Adrenal gland (tissue), 12 donors: Measurements from ENCODE around the gene HNF4A. TPM values are rescaled to one million over a fixed set of nuclear protein-coding genes. Genes with fewer than 3 reads are reported as not detected.

Experiments used
- DNase-seq, 7 donors: peaks; one replicate each; pipeline ENCODE4 v3.0.0-alpha.2; 2019 to 2020
- H3K27ac ChIP-seq, 5 donors: fragments of 200-600 bp; sonication (generic) in 4 of 5; 1 replicate in 3 of 5; 2 replicates in 2 of 5; pipeline versions ENCODE4 v1.5.1 to v1.8.0; 2016 to 2020; ENCODE audit warnings: mild to moderate bottlenecking in 1 of 5
- H3K27me3 ChIP-seq: fragments of 200-600 bp; 2 replicates; pipeline ENCODE4 v1.8.0; 2021
- H3K36me3 ChIP-seq, 2 donors: fragments of 200-600 bp; replicated peaks in 1 of 2; 1 replicate in 1 of 2; 2 replicates in 1 of 2; pipeline versions ENCODE4 v1.5.1 to v1.8.0; 2018 to 2022
- H3K4me1 ChIP-seq, 2 donors: fragments of 200-600 bp; replicated peaks in 1 of 2; 1 replicate in 1 of 2; 2 replicates in 1 of 2; pipeline versions ENCODE4 v1.5.1 to v1.8.0; 2018 to 2021
- H3K4me3 ChIP-seq, 4 donors: fragments of 200-600 bp; sonication (generic) in 3 of 4; one replicate each; pipeline ENCODE4 v1.5.1; 2016 to 2018
- H3K9me3 ChIP-seq, 3 donors: fragments of 200-600 bp; sonication (generic) in 1 of 3; replicated peaks in 1 of 3; 1 replicate in 2 of 3; 2 replicates in 1 of 3; pipeline versions ENCODE4 v1.5.1 to v1.8.0; 2016 to 2021
- CTCF ChIP-seq, 6 experiments: fragments of 450-650 bp in 4 of 6; fragments of 200-600 bp in 2 of 6; sonication (generic) in 1 of 6; IDR thresholded peaks; 1 replicate in 5 of 6; 2 replicates in 1 of 6; pipeline versions ENCODE4 v1.5.1 to v1.8.0; 2016 to 2021; ENCODE audit warnings: antibody characterized with exemption in 6 of 6, mild to moderate bottlenecking in 2 of 6, moderate library complexity in 1 of 6
- POLR2A ChIP-seq, 2 donors: fragments of 450-650 bp; IDR thresholded peaks; one replicate each; pipeline ENCODE4 v1.6.1; 2017; ENCODE audit warnings: antibody characterized with exemption in 2 of 2, mild to moderate bottlenecking in 2 of 2, moderate library complexity in 1 of 2
- WGBS, 4 donors: extraction: QIAGEN DNeasy Blood & Tissue Kit in 2 of 4; methylation state at CpG; one replicate each; pipeline versions ENCODE4 v1.1.5 to v1.1.7; 2013 to 2017; 5-methylcytosine and 5-hydroxymethylcytosine counted together
- intact Hi-C, 2 donors: fragments of 100-400 bp; cut with DNase I; formaldehyde crosslinking; loops; one replicate each; pipeline versions ENCODE4 v1.14.1 to v1.15.0; 2022 to 2023
- polyA plus RNA-seq, 3 donors: library from polyadenylated mRNA; stranded (reverse); fragments of 200-250 nt in 2 of 3; fragments of 350-450 nt in 1 of 3; fragmentation: Illumina TruSeq in 1 of 3; extraction: RNeasy Lipid Tissue Mini Kit (QIAGEN cat#74804) in 1 of 3; gene quantifications; one replicate each; pipeline ENCODE4 v1.2.3, GENCODE V29; 2013 to 2014
- total RNA-seq, 9 donors: library from RNA; depleted of rRNA in 4 of 9; stranded (reverse); fragments of >200 nt in 4 of 9; fragments of 120-200 nt in 1 of 9; fragmentation: NEBNext Ultra II Directional in 1 of 9; extraction: Animal tissue kit (Norgen Biotek cat#: 25700) in 1 of 9; gene quantifications; one replicate each; pipeline versions ENCODE4 v1.1.0 to v1.2.4, GENCODE V29; 2013 to 2023
- donor health status: healthy with polysubstance abuse.
- donor health status: Bipolar disorder and iron deficiency.
- donor health status: DM: yes; HTN: yes; CAD: no.
- donor health status: DM: no; HTN: no; CAD: no.
- donor health status: DM: no; HTN: no; CAD: no.
- donor health status: DM: yes; HTN: yes; CAD: no.

The HNF4A gene
- total and polyA plus RNA-seq, 12 donors: 0.06 to 0.78 (median 0.13) TPM; not detected in 2

- H3K9me3 ChIP-seq: no peaks in the 10 kb centered on the region
- no peak overlapping the region for H3K4me3 ChIP-seq
- TF ChIP-seq CTCF (IDR thresholded peaks at IDR 0.05): no peak
- TF ChIP-seq POLR2A (IDR thresholded peaks at IDR 0.05): no peak
- no peak overlapping the region for H3K27ac ChIP-seq
- intact Hi-C loops: no loop called here
- H3K27me3 ChIP-seq: no peaks in the 10 kb centered on the region
- DNase-seq: no peak
- H3K4me1 ChIP-seq: no peaks in the 10 kb centered on the region
- H3K36me3 ChIP-seq: no peaks in the 10 kb centered on the region
- WGBS, 4 donors: 85 to 92% (median 89%) methylated on average over 6 of the region's 6 CpGs
Measured at GRCh38 chr20:44364780-44365179, 9.3 kb downstream of the HNF4A start.

DNA sequence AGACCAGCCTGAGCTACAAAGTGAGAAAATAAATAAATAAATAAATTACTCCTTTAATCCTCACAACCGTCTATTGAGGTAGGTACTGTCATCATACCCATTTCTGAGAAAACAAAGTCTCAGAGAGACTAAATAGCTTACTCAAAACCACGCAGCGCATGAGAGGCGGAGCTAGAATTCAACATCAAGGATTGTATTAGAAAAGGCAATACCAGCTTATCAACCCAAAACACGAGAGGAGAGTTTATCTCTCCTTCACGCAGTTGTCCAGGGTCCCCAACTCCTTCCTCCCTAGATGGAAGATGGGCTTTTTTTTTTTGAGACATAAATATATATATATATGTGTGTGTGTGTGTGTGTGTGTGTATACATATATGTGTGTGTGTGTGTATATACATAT, 12.2 kb downstream of the HNF4A start:
- WGBS, 4 donors: 88 to 98% (median 90%) methylated on average over 6 of the region's 6 CpGs
- DNase-seq: no peak
- Histone ChIP-seq H3K9me3 (no peaks in the 10 kb centered on the region), H3K27me3 (no peaks in the 10 kb centered on the region), H3K36me3 (no peaks in the 10 kb centered on the region), H3K27ac (no peak overlapping the region), H3K4me1 (no peaks in the 10 kb centered on the region), H3K4me3 (no peak overlapping the region)
- intact Hi-C loops: loop anchor here in 1 of 2 donors (2.0 kb wide), 1 partner anchor 33 kb away; no protein-coding TSS in a partner anchor
- TF ChIP-seq CTCF (IDR thresholded peaks at IDR 0.05) (no peak), POLR2A (IDR thresholded peaks at IDR 0.05) (no peak)

DNA sequence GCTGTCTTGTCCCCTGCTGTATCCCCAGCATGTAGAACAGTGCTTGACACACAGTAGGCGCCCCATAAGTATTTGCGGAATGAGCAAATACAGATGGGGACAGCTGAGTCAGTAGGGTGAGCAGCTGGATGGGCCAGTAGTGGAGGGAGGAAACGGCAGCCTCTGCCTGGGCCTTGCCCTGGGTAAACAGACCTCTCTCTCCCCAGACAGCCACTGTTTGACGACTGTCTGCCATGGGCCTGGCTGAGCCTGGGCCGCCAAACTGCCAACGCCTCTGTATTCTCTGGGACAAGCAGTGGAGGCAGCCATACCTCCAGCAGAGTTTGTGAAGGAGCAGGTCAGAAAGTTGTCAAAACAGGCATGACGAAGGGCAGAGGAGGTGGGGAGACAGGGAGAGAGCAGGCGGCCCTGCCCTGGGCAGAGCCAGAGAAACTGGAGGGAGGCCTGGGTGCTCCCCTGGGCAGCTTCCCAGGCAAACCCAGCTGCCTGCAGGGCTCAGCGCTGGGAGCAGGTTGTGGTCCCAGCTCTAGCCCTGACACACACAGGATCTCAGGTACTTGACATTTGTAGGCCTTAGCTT, 15.2 kb downstream of the HNF4A start:
- intact Hi-C loops: no loop called here
- Histone ChIP-seq H3K36me3 (no peaks in the 10 kb centered on the region), H3K27ac (no peak overlapping the region), H3K4me3 (no peak overlapping the region), H3K4me1 (no peaks in the 10 kb centered on the region), H3K27me3 (no peaks in the 10 kb centered on the region), H3K9me3 (no peaks in the 10 kb centered on the region)
- 74 to 80% (median 77%) methylated on average over 5 to 9 of the region's 9 CpGs for whole genome bisulfite sequencing, 4 donors
- DNase-seq: no peak
- TF ChIP-seq POLR2A (IDR thresholded peaks at IDR 0.05) (no peak), CTCF (IDR thresholded peaks at IDR 0.05) (no peak)

DNA sequence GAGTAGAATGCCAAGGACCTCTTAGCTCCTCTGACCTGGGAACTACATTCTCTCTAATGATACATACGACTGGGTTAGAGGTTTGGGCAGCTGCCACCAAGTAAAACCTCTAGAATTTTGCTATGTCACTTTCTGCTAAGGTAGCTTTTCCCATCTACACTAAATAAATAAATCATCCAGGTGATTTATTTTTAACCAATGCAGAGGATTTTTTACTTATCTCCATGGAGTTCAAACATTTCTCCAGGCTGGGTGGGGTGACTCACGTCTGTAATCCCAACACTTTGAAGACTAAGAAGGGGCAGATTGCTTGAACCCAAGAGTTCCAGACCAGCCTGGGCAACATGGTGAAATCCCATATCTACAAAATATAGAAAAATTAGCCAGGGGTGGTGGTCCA, 27.1 kb downstream of the HNF4A start:
- intact Hi-C loops: loop anchor here in 1 of 2 donors (10.0 kb wide), 1 partner anchor 352 kb away; no protein-coding TSS in a partner anchor
- Histone ChIP-seq H3K27ac (no peak overlapping the region), H3K4me3 (no peak overlapping the region), H3K36me3 (no peaks in the 10 kb centered on the region), H3K4me1 (no peaks in the 10 kb centered on the region), H3K27me3 (peaks cover 8% of the 10 kb centered on the region), H3K9me3 (no peaks in the 10 kb centered on the region)
- TF ChIP-seq POLR2A (IDR thresholded peaks at IDR 0.05) (no peak), CTCF (IDR thresholded peaks at IDR 0.05) (no peak)
- DNase-seq: no peak
- WGBS, 4 donors: 42 to 60% (median 46%) methylated on average over 2 of the region's 2 CpGs
